Lung (tissue), 12 donors: ENCODE measurements around the gene TENM3. TPM values are rescaled to one million over a fixed set of nuclear protein-coding genes. Genes with fewer than 3 reads are reported as not detected.

ENCODE experiments used
- ATAC-seq: fragments of 200-7000 bp; cut with Tn5 transposase; one replicate; pipeline ENCODE4 v1.9.1; 2020; ENCODE audit warnings: moderate number of reproducible peaks; ENCODE audit not compliant: insufficient read depth, low FRiP score
- DNase-seq, 3 donors: peaks; one replicate each; pipeline ENCODE4 v3.0.0-alpha.2; 2013 to 2017
- H3K27ac ChIP-seq, 2 donors: one replicate each; pipeline ENCODE4 v1.5.1; 2013; ENCODE audit warnings: mild to moderate bottlenecking in 2 of 2, moderate library complexity in 2 of 2, control low read depth in 1 of 2, inconsistent platforms in 1 of 2, low read depth in 1 of 2, low read length in 1 of 2
- H3K27me3 ChIP-seq, 3 donors: one replicate each; pipeline ENCODE4 v1.5.1; 2013; ENCODE audit warnings: low read length in 2 of 3; ENCODE audit not compliant: control insufficient read depth in 3 of 3, insufficient read depth in 3 of 3
- H3K36me3 ChIP-seq, 4 donors: one replicate each; pipeline ENCODE4 v1.5.1; 2013; ENCODE audit warnings: low read length in 4 of 4, mild to moderate bottlenecking in 1 of 4, moderate library complexity in 1 of 4; ENCODE audit not compliant: control insufficient read depth in 4 of 4, insufficient read depth in 4 of 4
- H3K4me1 ChIP-seq, 5 donors: one replicate each; pipeline ENCODE4 v1.5.1; 2013; ENCODE audit warnings: low read length in 5 of 5, mild to moderate bottlenecking in 2 of 5, moderate library complexity in 1 of 5; ENCODE audit not compliant: control insufficient read depth in 5 of 5, insufficient read depth in 5 of 5
- H3K4me3 ChIP-seq: one replicate; pipeline ENCODE4 v1.5.1; 2013; ENCODE audit warnings: mild to moderate bottlenecking, control low read depth, moderate library complexity
- H3K9ac ChIP-seq, 2 donors: one replicate each; pipeline ENCODE4 v1.5.1; 2013; ENCODE audit warnings: low read length in 2 of 2, control low read depth in 1 of 2; ENCODE audit not compliant: insufficient read depth in 1 of 2
- H3K9me3 ChIP-seq, 4 donors: one replicate each; pipeline ENCODE4 v1.5.1; 2013; ENCODE audit warnings: low read length in 3 of 4, mild to moderate bottlenecking in 1 of 4, moderate library complexity in 1 of 4; ENCODE audit not compliant: control insufficient read depth in 4 of 4, insufficient read depth in 3 of 4
- CTCF ChIP-seq: IDR thresholded peaks from 2 replicates; pipeline ENCODE4 v1.5.1; 2012; ENCODE audit warnings: mild to moderate bottlenecking; ENCODE audit errors: control extremely low read depth, extremely low read depth
- WGBS, 2 donors: extraction: QIAGEN DNeasy Blood & Tissue Kit; methylation state at CpG; one replicate each; pipeline ENCODE4 v1.1.7; 2013; 5-methylcytosine and 5-hydroxymethylcytosine counted together
- polyA plus RNA-seq, 2 donors: library from polyadenylated mRNA; stranded (reverse); fragments of 200-250 nt; gene quantifications; one replicate each; pipeline ENCODE4 v1.2.1, GENCODE V29; 2013
- total RNA-seq, 2 donors: library from RNA; depleted of rRNA in 1 of 2; stranded (reverse); fragments of >200 nt in 1 of 2; gene quantifications; one replicate each; pipeline ENCODE4 v1.2.1, GENCODE V29; 2014 to 2021
- donor health status: control.
- donor health status: control.
- donor health status: Bipolar disorder and iron deficiency.
- donor health status: healthy.
- donor health status: DM: yes; HTN: yes; CAD: no.

The TENM3 gene
- total and polyA plus RNA-seq, 4 donors, result 0.14 to 5.3 (median 2.2) TPM

GRCh38 chr4:182832352-182833120 lies 589.3 kb downstream of the TENM3 start:
- ATAC-seq, result no peak
- H3K27ac ChIP-seq, result no peak overlapping the region

GRCh38 chr4:182835006-182835740 lies 592.0 kb downstream of the TENM3 start:
- DNase-seq (no peak), ATAC-seq (no peak)

More at GRCh38 chr4:182832352-182833120, 589.3 kb downstream of the TENM3 start:
- H3K36me3 ChIP-seq, result no peaks in the 10 kb centered on the region
- TF ChIP-seq CTCF, result no peak
- H3K4me1 ChIP-seq, result no peaks in the 10 kb centered on the region
- H3K9me3 ChIP-seq, result peaks cover 0 to 3% (median under 1%) of the 10 kb centered on the region in 4 donors
- H3K27me3 ChIP-seq, result peaks cover 0 to 3% (median 2%) of the 10 kb centered on the region in 3 donors
- WGBS, 2 donors, result 80 to 87% methylated on average over 3 of the region's 3 CpGs
- peak in 1 of 3 donors; percentile 5 for DNase-seq
- no peak overlapping the region for H3K9ac ChIP-seq
- H3K4me3 ChIP-seq, result no peak overlapping the region

GRCh38 chr4:182837831-182838230 lies 594.6 kb downstream of the TENM3 start:
- Histone ChIP-seq H3K27ac (no peak overlapping the region), H3K9me3 (peaks cover 0 to 2% (median 0%) of the 10 kb centered on the region in 4 donors), H3K4me1 (no peaks in the 10 kb centered on the region), H3K4me3 (no peak overlapping the region), H3K9ac (no peak overlapping the region), H3K36me3 (no peaks in the 10 kb centered on the region), H3K27me3 (no peaks in the 10 kb centered on the region)
- ATAC-seq, result no peak
- WGBS, 2 donors, result 76 to 87% methylated on average over 12 of the region's 12 CpGs
- no peak for TF ChIP-seq CTCF
- no peak for DNase-seq

More at GRCh38 chr4:182835006-182835740, 592.0 kb downstream of the TENM3 start:
- Histone ChIP-seq H3K36me3 (no peaks in the 10 kb centered on the region), H3K27ac (no peak overlapping the region), H3K9me3 (peaks cover 0 to 3% (median 2%) of the 10 kb centered on the region in 4 donors), H3K4me1 (no peaks in the 10 kb centered on the region), H3K27me3 (peaks cover 0 to 2% (median 0%) of the 10 kb centered on the region in 3 donors), H3K9ac (no peak overlapping the region), H3K4me3 (no peak overlapping the region)
- 79 to 82% methylated on average over 26 of the region's 26 CpGs for WGBS, 2 donors
- no peak for TF ChIP-seq CTCF
